HEK293 (cell line): ENCODE results near the gene MBNL2.
A peak's percentile ranks its signal among the peaks of the same experiment; 100 is the strongest.

ENCODE experiments used
- CTCF ChIA-PET: fragments of 350-600 bp; formaldehyde crosslinking; extraction: SDS; loops from one replicate; lab custom pipeline; 2021; ENCODE audit warnings: antibody characterized with exemption; lab: Yijun Ruan, JAX
- POLR2A ChIA-PET: fragments of 300-600 bp; formaldehyde crosslinking; extraction: SDS; loops from one replicate; lab custom pipeline; 2020; ENCODE audit warnings: antibody characterized with exemption, inconsistent platforms; lab: Yijun Ruan, JAX
- H3K27ac ChIP-seq: fragments of 200-500 bp; sonication (Bioruptor generic); 2 replicates; pipeline ENCODE4 v1.5.1; 2014; ENCODE audit warnings: low read depth, low read length, control low read depth, inconsistent platforms; ENCODE audit errors: extremely low read depth
- H3K36me3 ChIP-seq, 2 experiments: fragments of 200-500 bp in 1 of 2; sonication (Bioruptor generic) in 1 of 2; 1 replicate in 1 of 2; 2 replicates in 1 of 2; pipeline ENCODE4 v1.5.1; 2014 to 2017; ENCODE audit warnings: inconsistent platforms in 2 of 2, low read length in 2 of 2; ENCODE audit not compliant: control insufficient read depth in 2 of 2, insufficient read depth in 1 of 2
- H3K4me1 ChIP-seq: fragments of 200-500 bp; sonication (Bioruptor generic); 2 replicates; pipeline ENCODE4 v1.5.1; 2014; ENCODE audit warnings: mild to moderate bottlenecking, low read length, inconsistent platforms; ENCODE audit not compliant: control insufficient read depth, insufficient read depth
- H3K4me3 ChIP-seq: 2 replicates; pipeline ENCODE4 v1.5.1; 2011; ENCODE audit warnings: low read depth, mild to moderate bottlenecking, control low read depth, low read length, moderate library complexity
- H3K9me3 ChIP-seq: fragments of 200-500 bp; sonication (Bioruptor generic); 2 replicates; pipeline ENCODE4 v1.5.1; 2014; ENCODE audit warnings: low read depth, low read length, inconsistent platforms; ENCODE audit not compliant: control insufficient read depth, insufficient read depth
- GLIS1 ChIP-seq: fragments of 450-650 bp; formaldehyde crosslinking; IDR thresholded peaks from 2 replicates; pipeline ENCODE4 v1.5.1; 2016; ENCODE audit warnings: missing biosample characterization, missing genetic modification characterization
- REPIN1 ChIP-seq: fragments of 450-650 bp; formaldehyde crosslinking; IDR thresholded peaks from 2 replicates; pipeline ENCODE4 v1.5.1; 2017; ENCODE audit warnings: missing biosample characterization, missing genetic modification characterization, low read depth
- SALL2 ChIP-seq: fragments of 450-650 bp; formaldehyde crosslinking; IDR thresholded peaks from 2 replicates; pipeline ENCODE4 v1.5.0; 2017; ENCODE audit warnings: missing biosample characterization, mild to moderate bottlenecking, missing genetic modification characterization, borderline replicate concordance
- WT1 ChIP-seq: fragments of 450-650 bp; formaldehyde crosslinking; IDR thresholded peaks from 2 replicates; pipeline ENCODE4 v1.5.1; 2016; ENCODE audit warnings: missing biosample characterization, missing genetic modification characterization
- YY2 ChIP-seq: fragments of 450-650 bp; formaldehyde crosslinking; IDR thresholded peaks from 2 replicates; pipeline ENCODE4 v1.5.1; 2016; ENCODE audit warnings: missing biosample characterization, missing genetic modification characterization
- ZBTB17 ChIP-seq: fragments of 450-650 bp; formaldehyde crosslinking; IDR thresholded peaks from 2 replicates; pipeline ENCODE4 v1.5.1; 2016; ENCODE audit warnings: missing biosample characterization, missing genetic modification characterization
- ZBTB20 ChIP-seq: fragments of 450-650 bp; formaldehyde crosslinking; IDR thresholded peaks from 2 replicates; pipeline ENCODE4 v1.5.1; 2016; ENCODE audit warnings: missing biosample characterization, missing genetic modification characterization
- ZFP3 ChIP-seq: fragments of 450-650 bp; formaldehyde crosslinking; IDR thresholded peaks from 2 replicates; pipeline ENCODE4 v1.5.1; 2016; ENCODE audit warnings: low read depth, missing biosample characterization, missing genetic modification characterization
- ZFP37 ChIP-seq: fragments of 450-650 bp; formaldehyde crosslinking; IDR thresholded peaks from 2 replicates; pipeline ENCODE4 v1.5.1; 2016; ENCODE audit warnings: missing biosample characterization, missing genetic modification characterization
- ZNF112 ChIP-seq: fragments of 450-650 bp; formaldehyde crosslinking; IDR thresholded peaks from 2 replicates; pipeline ENCODE4 v1.5.0; 2017; ENCODE audit warnings: missing biosample characterization, missing genetic modification characterization
- ZNF114 ChIP-seq: fragments of 450-650 bp; formaldehyde crosslinking; IDR thresholded peaks from 2 replicates; pipeline ENCODE4 v1.5.0; 2017; ENCODE audit warnings: missing biosample characterization, missing genetic modification characterization
- ZNF132 ChIP-seq: fragments of 450-650 bp; formaldehyde crosslinking; IDR thresholded peaks from 2 replicates; pipeline ENCODE4 v1.5.1; 2017; ENCODE audit warnings: missing biosample characterization, missing genetic modification characterization, borderline replicate concordance
- ZNF155 ChIP-seq: fragments of 450-650 bp; formaldehyde crosslinking; IDR thresholded peaks from 2 replicates; pipeline ENCODE4 v1.5.1; 2016; ENCODE audit warnings: missing biosample characterization, missing genetic modification characterization
- ZNF23 ChIP-seq: fragments of 450-650 bp; formaldehyde crosslinking; IDR thresholded peaks from 2 replicates; pipeline ENCODE4 v1.5.1; 2016; ENCODE audit warnings: missing biosample characterization, missing genetic modification characterization, borderline replicate concordance
- ZNF394 ChIP-seq: fragments of 450-650 bp; formaldehyde crosslinking; IDR thresholded peaks from 2 replicates; pipeline ENCODE4 v1.5.1; 2016; ENCODE audit warnings: missing biosample characterization, missing genetic modification characterization, mild to moderate bottlenecking, moderate library complexity, borderline replicate concordance
- ZNF510 ChIP-seq: fragments of 450-650 bp; formaldehyde crosslinking; IDR thresholded peaks from 2 replicates; pipeline ENCODE4 v1.5.1; 2018; ENCODE audit warnings: mild to moderate bottlenecking, missing genetic modification characterization, missing biosample characterization; ENCODE audit not compliant: insufficient replicate concordance
- ZNF544 ChIP-seq: fragments of 450-650 bp; formaldehyde crosslinking; IDR thresholded peaks from 2 replicates; pipeline ENCODE4 v1.5.0; 2017; ENCODE audit warnings: missing biosample characterization, missing genetic modification characterization
- ZNF624 ChIP-seq: fragments of 450-650 bp; formaldehyde crosslinking; IDR thresholded peaks from 2 replicates; pipeline ENCODE4 v1.5.1; 2017; ENCODE audit warnings: missing biosample characterization, missing genetic modification characterization
- ZNF747 ChIP-seq: fragments of 450-650 bp; formaldehyde crosslinking; IDR thresholded peaks from 2 replicates; pipeline ENCODE4 v1.5.1; 2016; ENCODE audit warnings: missing biosample characterization, missing genetic modification characterization
- ZNF76 ChIP-seq: fragments of 450-650 bp; formaldehyde crosslinking; IDR thresholded peaks from 2 replicates; pipeline ENCODE4; 2016; ENCODE audit warnings: low read depth, missing biosample characterization, missing genetic modification characterization, borderline replicate concordance
- ZSCAN23 ChIP-seq: fragments of 450-650 bp; formaldehyde crosslinking; IDR thresholded peaks from 2 replicates; pipeline ENCODE4 v1.5.1; 2016; ENCODE audit warnings: missing biosample characterization, missing genetic modification characterization
- ZSCAN30 ChIP-seq: fragments of 450-650 bp; IDR thresholded peaks from 2 replicates; pipeline ENCODE4 v1.5.1; 2018; ENCODE audit warnings: missing biosample characterization, mild to moderate bottlenecking, missing genetic modification characterization, moderate library complexity
- TF ChIP-seq, protein P1 (sequence below): fragments of 450-650 bp; IDR thresholded peaks from 2 replicates; pipeline ENCODE4 v1.5.1; 2018; ENCODE audit warnings: missing biosample characterization, mild to moderate bottlenecking, missing genetic modification characterization
- TF ChIP-seq, protein P2 (sequence below): fragments of 450-650 bp; formaldehyde crosslinking; IDR thresholded peaks from 2 replicates; pipeline ENCODE4 v1.5.1; 2016; ENCODE audit warnings: missing biosample characterization, missing genetic modification characterization, borderline replicate concordance
- TF ChIP-seq, protein P3 (sequence below): fragments of 450-650 bp; formaldehyde crosslinking; IDR thresholded peaks from 2 replicates; pipeline ENCODE4; 2016; ENCODE audit warnings: missing biosample characterization, missing genetic modification characterization
- TF ChIP-seq, protein P4 (sequence below): fragments of 450-650 bp; IDR thresholded peaks from 2 replicates; pipeline ENCODE4 v1.5.1; 2018; ENCODE audit warnings: missing biosample characterization, missing genetic modification characterization
- TF ChIP-seq, protein P5 (sequence below): fragments of 450-650 bp; formaldehyde crosslinking; IDR thresholded peaks from 2 replicates; pipeline ENCODE4 v1.5.1; 2017; ENCODE audit warnings: missing biosample characterization, mild to moderate bottlenecking, missing genetic modification characterization, moderate library complexity

MBNL2 gene

DNA sequence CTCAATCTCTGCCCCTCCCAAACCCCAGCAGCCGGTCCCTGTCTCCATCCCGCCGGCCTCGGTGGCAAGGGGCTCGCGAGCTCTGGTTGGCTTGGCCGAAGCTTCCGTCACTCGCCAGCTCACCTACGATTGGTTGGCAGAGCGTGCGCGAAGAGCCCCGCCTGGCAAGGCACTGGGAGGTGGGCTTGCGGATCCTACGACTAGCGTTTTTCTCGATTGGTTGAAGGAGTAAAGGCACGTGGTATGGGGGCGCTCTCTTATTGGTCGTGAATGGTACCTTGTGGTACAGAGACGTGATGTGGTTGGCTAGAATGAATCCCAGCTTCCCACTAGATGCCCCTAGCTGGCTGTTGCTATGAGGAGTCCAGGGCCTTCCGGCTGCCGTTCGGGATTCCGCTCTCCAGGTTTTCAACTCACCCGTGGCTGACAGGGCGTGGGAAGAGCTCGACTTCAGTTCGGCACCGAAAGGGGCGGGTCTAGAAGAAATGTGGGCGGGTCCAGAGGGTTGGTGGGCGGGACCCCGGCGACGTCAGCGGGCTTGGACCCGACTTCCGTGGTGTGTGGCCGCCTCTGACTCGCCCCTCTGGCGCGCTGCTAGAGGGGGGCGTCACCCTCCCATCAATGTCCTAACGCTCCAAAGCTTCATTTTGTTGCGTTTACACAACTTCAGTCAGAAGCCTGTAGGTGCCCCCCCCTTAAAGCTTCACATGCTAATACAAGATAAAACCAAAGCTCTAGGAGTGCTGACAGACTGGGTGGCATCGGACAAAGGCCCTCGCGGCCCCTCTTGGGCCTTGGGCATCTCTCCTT, 211.0 kb downstream of the MBNL2 start (continued):
- TF ChIP-seq, protein P1, sequence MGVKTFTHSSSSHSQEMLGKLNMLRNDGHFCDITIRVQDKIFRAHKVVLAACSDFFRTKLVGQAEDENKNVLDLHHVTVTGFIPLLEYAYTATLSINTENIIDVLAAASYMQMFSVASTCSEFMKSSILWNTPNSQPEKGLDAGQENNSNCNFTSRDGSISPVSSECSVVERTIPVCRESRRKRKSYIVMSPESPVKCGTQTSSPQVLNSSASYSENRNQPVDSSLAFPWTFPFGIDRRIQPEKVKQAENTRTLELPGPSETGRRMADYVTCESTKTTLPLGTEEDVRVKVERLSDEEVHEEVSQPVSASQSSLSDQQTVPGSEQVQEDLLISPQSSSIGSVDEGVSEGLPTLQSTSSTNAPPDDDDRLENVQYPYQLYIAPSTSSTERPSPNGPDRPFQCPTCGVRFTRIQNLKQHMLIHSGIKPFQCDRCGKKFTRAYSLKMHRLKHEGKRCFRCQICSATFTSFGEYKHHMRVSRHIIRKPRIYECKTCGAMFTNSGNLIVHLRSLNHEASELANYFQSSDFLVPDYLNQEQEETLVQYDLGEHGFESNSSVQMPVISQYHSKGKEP (tag by site-specific recombination), result 0 out of 2 replicates have a peak, but pooled peaks have one; percentile 24
- TF ChIP-seq ZNF114 (no peak), REPIN1 (tag by site-specific recombination) (no peak), ZNF155 (tag by site-specific recombination) (no peak), ZFP3 (no peak), SALL2 (no peak), YY2 (tag by site-specific recombination) (no peak), ZNF510 (tag by site-specific recombination) (no peak), ZNF132 (no peak), ZNF544 (no peak), GLIS1 (no peak), ZNF624 (tag by site-specific recombination) (no peak), ZNF112 (tag by site-specific recombination) (no peak), WT1 (no peak)
- TF ChIP-seq, protein P2, sequence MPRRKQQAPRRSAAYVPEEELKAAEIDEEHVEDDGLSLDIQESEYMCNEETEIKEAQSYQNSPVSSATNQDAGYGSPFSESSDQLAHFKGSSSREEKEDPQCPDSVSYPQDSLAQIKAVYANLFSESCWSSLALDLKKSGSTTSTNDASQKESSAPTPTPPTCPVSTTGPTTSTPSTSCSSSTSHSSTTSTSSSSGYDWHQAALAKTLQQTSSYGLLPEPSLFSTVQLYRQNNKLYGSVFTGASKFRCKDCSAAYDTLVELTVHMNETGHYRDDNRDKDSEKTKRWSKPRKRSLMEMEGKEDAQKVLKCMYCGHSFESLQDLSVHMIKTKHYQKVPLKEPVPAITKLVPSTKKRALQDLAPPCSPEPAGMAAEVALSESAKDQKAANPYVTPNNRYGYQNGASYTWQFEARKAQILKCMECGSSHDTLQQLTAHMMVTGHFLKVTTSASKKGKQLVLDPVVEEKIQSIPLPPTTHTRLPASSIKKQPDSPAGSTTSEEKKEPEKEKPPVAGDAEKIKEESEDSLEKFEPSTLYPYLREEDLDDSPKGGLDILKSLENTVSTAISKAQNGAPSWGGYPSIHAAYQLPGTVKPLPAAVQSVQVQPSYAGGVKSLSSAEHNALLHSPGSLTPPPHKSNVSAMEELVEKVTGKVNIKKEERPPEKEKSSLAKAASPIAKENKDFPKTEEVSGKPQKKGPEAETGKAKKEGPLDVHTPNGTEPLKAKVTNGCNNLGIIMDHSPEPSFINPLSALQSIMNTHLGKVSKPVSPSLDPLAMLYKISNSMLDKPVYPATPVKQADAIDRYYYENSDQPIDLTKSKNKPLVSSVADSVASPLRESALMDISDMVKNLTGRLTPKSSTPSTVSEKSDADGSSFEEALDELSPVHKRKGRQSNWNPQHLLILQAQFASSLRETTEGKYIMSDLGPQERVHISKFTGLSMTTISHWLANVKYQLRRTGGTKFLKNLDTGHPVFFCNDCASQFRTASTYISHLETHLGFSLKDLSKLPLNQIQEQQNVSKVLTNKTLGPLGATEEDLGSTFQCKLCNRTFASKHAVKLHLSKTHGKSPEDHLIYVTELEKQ (tag by site-specific recombination), result no peak
- TF ChIP-seq, protein P3, sequence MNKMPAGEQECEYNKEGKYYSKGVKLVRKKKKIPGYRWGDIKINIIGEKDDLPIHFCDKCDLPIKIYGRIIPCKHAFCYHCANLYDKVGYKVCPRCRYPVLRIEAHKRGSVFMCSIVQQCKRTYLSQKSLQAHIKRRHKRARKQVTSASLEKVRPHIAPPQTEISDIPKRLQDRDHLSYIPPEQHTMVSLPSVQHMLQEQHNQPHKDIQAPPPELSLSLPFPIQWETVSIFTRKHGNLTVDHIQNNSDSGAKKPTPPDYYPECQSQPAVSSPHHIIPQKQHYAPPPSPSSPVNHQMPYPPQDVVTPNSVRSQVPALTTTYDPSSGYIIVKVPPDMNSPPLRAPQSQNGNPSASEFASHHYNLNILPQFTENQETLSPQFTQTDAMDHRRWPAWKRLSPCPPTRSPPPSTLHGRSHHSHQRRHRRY (tag by site-specific recombination), result no peak

DNA sequence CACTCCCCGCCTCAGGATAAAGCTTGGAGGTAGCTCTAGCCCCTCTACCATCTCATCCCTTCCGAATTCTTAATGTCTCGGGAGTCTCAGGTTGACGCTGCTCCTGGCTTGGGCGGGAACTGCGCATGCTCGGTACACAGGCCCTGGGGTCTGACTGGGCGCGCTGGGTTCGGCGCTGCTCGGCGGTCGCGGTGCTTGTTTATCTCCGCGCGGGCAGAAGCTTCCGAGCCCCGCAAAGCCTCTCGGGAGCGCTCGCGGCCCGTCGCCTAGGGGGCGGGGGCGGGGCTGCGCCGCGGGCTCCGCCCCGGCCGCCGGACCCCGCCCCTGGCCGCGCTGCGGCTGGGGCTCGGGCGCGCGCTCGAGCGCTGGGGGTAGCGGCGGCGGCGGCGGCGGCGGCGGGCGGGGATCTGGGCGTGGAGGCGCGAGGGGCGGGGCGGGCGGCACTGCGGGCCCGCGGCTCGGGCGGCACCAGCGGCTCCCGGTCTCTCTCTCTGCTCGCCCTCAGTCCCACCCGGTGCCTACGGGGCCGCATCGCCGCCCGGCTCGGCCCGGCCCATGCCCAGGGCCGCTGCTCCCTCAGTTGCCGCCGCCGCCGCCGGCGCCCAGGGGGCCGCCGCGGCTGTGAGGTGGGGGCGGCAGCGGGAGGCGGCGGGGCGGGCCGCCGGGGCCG, 211.7 kb downstream of the MBNL2 start, which contains the start of gene RAP2A:
TSS of gene RAP2A (plus strand) at position 443 of the 670 bp plus-strand sequence. CDS start 302 bp downstream, outside the sequence.
- no peaks in the 10 kb centered on the region for H3K9me3 ChIP-seq
- no peaks in the 10 kb centered on the region for H3K4me1 ChIP-seq
- peak within 1 kb of the TSS; percentile 94 for H3K27ac ChIP-seq
- POLR2A ChIA-PET, result interaction anchor here (1.2 to 1.6 kb wide), 5 partner anchors 10 to 321 kb away, joined by 3 to 9 read pairs (median 4); no protein-coding TSS in a partner anchor
- peak within 1 kb of the TSS; percentile 78 for H3K4me3 ChIP-seq
- CTCF ChIA-PET, result interaction anchor here (1.2 kb wide), 1 partner anchor 29 kb away, joined by 3 read pairs; no protein-coding TSS in a partner anchor
- H3K36me3 ChIP-seq, result no peaks in the 10 kb centered on the region
- TF ChIP-seq ZSCAN23 (tag by site-specific recombination), result no peak
- no peak for TF ChIP-seq ZNF510 (tag by site-specific recombination)
- TF ChIP-seq, protein P4, sequence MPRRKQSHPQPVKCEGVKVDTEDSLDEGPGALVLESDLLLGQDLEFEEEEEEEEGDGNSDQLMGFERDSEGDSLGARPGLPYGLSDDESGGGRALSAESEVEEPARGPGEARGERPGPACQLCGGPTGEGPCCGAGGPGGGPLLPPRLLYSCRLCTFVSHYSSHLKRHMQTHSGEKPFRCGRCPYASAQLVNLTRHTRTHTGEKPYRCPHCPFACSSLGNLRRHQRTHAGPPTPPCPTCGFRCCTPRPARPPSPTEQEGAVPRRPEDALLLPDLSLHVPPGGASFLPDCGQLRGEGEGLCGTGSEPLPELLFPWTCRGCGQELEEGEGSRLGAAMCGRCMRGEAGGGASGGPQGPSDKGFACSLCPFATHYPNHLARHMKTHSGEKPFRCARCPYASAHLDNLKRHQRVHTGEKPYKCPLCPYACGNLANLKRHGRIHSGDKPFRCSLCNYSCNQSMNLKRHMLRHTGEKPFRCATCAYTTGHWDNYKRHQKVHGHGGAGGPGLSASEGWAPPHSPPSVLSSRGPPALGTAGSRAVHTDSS (tag by site-specific recombination), result no peak
- no peak for TF ChIP-seq ZNF23
- TF ChIP-seq ZSCAN30, result 0 out of 2 replicates have a peak, but pooled peaks have one; percentile 39
- peak; percentile 59; the same call in 1 of the 2 replicates for TF ChIP-seq ZNF76 (tag by site-specific recombination)
- TF ChIP-seq, protein P5, sequence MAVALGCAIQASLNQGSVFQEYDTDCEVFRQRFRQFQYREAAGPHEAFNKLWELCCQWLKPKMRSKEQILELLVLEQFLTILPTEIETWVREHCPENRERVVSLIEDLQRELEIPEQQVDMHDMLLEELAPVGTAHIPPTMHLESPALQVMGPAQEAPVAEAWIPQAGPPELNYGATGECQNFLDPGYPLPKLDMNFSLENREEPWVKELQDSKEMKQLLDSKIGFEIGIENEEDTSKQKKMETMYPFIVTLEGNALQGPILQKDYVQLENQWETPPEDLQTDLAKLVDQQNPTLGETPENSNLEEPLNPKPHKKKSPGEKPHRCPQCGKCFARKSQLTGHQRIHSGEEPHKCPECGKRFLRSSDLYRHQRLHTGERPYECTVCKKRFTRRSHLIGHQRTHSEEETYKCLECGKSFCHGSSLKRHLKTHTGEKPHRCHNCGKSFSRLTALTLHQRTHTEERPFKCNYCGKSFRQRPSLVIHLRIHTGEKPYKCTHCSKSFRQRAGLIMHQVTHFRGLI (tag by site-specific recombination), result peak; percentile 40; the same call in 1 of the 2 replicates
- TF ChIP-seq ZNF394, result no peak
- 0 out of 2 replicates have a peak, but pooled peaks have one; percentile 22 for TF ChIP-seq ZBTB17
- no peak for TF ChIP-seq ZFP37 (tag by site-specific recombination)
- no peak for TF ChIP-seq ZBTB20 (tag by site-specific recombination)
- no peak for TF ChIP-seq ZNF747 (tag by site-specific recombination)
